ENCODE results near the gene TIMP3. TPM values are rescaled to one million over a fixed set of nuclear protein-coding genes. Genes with fewer than 3 reads are reported as not detected.
"Not testable (repeated sequence)": the region's sequence is repeated elsewhere in the genome, so short reads cannot be mapped to it uniquely, and the experiment has no call there.

TIMP3 gene
- total RNA-seq, 2 experiments from 2014 or later = not detected

GRCh38 chr22:32864596-32864995 is 63.1 kb downstream of the TIMP3 start:
- CTCF ChIA-PET = no interaction called here
- DNase-seq = no peak
- no peaks in the 10 kb centered on the region for H3K4me1 Mint-ChIP-seq
- peaks cover 2% of the 10 kb centered on the region for H3K27me3 Mint-ChIP-seq
- H3K27ac Mint-ChIP-seq = no peak overlapping the region
- no peaks in the 10 kb centered on the region for H3K9me3 Mint-ChIP-seq
- POLR2A ChIA-PET = no interaction called here
- no peak overlapping the region for H3K4me3 Mint-ChIP-seq
- no peaks in the 10 kb centered on the region for H3K36me3 Mint-ChIP-seq (ENCODE audit: low read depth)

DNA sequence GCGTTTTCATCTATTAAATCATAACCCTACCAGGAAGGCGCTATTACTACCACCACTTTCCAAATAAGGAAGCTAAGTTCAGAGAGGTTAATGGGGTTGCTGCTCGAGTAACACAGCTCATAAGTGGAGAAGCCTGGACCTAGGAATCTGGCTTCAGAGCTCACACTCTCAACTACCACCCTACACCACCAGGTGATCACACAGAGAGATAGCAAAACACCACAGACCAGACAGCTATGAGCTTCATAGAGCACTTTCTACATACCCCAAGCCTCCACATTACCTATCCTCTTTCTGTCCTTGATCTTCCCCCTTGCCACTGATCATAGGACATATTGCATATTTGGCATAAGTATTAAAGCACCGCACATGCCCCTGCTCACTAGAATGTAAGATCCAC is 65.4 kb downstream of the TIMP3 start:
- H3K27ac Mint-ChIP-seq = no peak overlapping the region
- peaks cover 2% of the 10 kb centered on the region for H3K27me3 Mint-ChIP-seq
- ChIA-PET POLR2A (no interaction called here), CTCF (no interaction called here)
- H3K4me1 Mint-ChIP-seq = no peaks in the 10 kb centered on the region
- DNase-seq = no peak
- no peaks in the 10 kb centered on the region for H3K9me3 Mint-ChIP-seq
- H3K36me3 Mint-ChIP-seq (ENCODE audit: low read depth) = no peaks in the 10 kb centered on the region
- H3K4me3 Mint-ChIP-seq = no peak overlapping the region

DNA sequence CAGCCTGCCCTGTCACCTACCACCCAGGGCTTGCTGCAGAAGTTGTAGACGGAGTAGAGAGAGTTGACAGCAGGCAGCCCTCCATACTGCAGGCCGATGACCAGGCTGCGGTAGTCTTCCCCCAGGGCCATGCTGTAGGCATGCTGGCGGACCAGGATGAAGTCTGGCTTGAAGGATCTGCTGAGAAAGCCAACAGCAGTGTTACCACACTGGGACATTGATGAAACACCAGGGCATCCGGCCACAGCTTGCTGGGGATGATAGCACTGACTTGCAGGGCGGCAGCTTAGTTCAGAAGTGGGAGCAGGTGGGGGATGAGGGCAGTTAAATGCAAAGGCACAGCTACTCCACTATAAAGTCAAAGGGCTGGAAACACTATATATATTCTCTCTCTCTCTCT is 67.4 kb downstream of the TIMP3 start:
- Mint-ChIP-seq H3K27ac (no peak overlapping the region), H3K36me3 (ENCODE audit: low read depth) (no peaks in the 10 kb centered on the region), H3K9me3 (no peaks in the 10 kb centered on the region), H3K4me1 (no peaks in the 10 kb centered on the region), H3K4me3 (no peak overlapping the region), H3K27me3 (peaks cover 2% of the 10 kb centered on the region)
- no peak for DNase-seq
- ChIA-PET CTCF (interaction anchor here (0.6 kb wide), 1 partner anchor 22 kb away, joined by 3 read pairs; no protein-coding TSS in a partner anchor), POLR2A (no interaction called here)

DNA sequence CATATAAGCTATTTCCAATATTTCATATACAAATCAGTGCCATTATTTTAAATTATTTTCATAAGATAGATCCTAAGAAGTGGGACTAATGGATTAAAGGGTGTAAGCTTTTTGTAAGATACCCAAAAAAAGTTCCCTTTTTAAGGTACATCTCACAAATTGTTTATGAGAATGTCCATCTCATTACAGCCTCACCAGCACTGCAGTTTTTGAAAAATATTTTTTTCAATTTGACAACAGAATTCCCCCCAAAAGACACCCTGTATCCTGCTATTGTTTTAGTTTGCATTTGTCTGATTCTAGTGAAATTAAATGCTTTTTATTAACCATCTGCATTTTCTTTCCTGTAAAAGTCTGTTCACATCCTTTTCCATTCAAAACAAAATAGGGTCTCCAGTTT is 69.0 kb downstream of the TIMP3 start:
- no peaks in the 10 kb centered on the region for H3K36me3 Mint-ChIP-seq (ENCODE audit: low read depth)
- H3K4me1 Mint-ChIP-seq = no peaks in the 10 kb centered on the region
- ChIA-PET POLR2A (no interaction called here), CTCF (no interaction called here)
- no peaks in the 10 kb centered on the region for H3K9me3 Mint-ChIP-seq
- no peak for DNase-seq
- H3K4me3 Mint-ChIP-seq = no peak overlapping the region
- no peak overlapping the region for H3K27ac Mint-ChIP-seq
- peaks cover 2% of the 10 kb centered on the region for H3K27me3 Mint-ChIP-seq

GRCh38 chr22:32873604-32874003 is 72.1 kb downstream of the TIMP3 start:
- DNase-seq; H3K27ac Mint-ChIP-seq; H3K4me1 Mint-ChIP-seq; H3K27me3 Mint-ChIP-seq; H3K4me3 Mint-ChIP-seq; H3K36me3 Mint-ChIP-seq (ENCODE audit: low read depth); CTCF ChIA-PET; POLR2A ChIA-PET; H3K9me3 Mint-ChIP-seq: not testable (repeated sequence)

DNA sequence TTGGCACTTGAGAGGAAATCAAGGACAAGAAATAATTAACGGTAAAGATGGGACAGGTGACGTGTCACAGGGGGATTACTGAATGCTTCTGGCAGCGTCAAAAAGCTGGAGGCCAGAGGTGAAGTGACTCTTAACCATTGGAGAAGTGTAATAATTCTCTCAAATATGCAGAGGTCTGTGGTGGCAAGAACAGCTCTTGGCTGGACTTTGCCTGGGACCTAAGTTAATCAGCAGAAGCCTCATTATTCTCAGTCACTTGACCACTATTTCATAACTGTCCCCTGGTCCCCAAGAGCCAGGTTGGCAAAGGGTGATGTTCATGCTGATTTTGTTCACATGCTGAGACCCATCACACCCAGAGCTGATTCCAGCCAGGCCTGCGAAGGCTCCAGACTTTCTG is 72.9 kb downstream of the TIMP3 start:
- Mint-ChIP-seq H3K36me3 (ENCODE audit: low read depth) (no peaks in the 10 kb centered on the region), H3K4me3 (no peak overlapping the region), H3K9me3 (no peaks in the 10 kb centered on the region), H3K27me3 (no peaks in the 10 kb centered on the region), H3K4me1 (no peaks in the 10 kb centered on the region), H3K27ac (no peak overlapping the region)
- ChIA-PET CTCF (no interaction called here), POLR2A (no interaction called here)
- no peak for DNase-seq

GRCh38 chr22:32874976-32875375 is 73.5 kb downstream of the TIMP3 start:
- Mint-ChIP-seq H3K27ac (no peak overlapping the region), H3K9me3 (no peaks in the 10 kb centered on the region), H3K36me3 (ENCODE audit: low read depth) (no peaks in the 10 kb centered on the region), H3K4me3 (no peak overlapping the region), H3K4me1 (no peaks in the 10 kb centered on the region), H3K27me3 (no peaks in the 10 kb centered on the region)
- CTCF ChIA-PET = no interaction called here
- no peak for DNase-seq
- POLR2A ChIA-PET = no interaction called here

DNA sequence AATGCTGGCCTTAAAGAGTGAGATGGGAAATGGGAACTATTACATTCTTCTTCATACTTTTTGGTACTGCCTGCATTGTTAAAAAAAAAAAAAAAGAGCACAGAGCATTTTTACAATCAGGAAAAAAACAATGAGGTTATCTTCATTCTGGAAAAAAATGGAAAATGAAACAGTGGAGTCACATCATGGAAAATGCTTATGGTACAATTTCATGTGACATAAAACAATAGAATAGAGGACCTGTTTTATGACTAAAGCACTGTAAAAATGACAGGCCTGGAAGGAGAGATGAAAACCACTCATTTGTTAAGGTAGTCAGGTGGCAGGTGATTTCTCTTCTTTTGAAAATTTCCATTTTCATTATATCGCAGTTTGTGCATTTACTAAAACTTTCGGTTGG is 75.0 kb downstream of the TIMP3 start:
- DNase-seq = no peak
- no peaks in the 10 kb centered on the region for H3K9me3 Mint-ChIP-seq
- no peak overlapping the region for H3K4me3 Mint-ChIP-seq
- POLR2A ChIA-PET = no interaction called here
- peaks cover 6% of the 10 kb centered on the region for H3K4me1 Mint-ChIP-seq
- CTCF ChIA-PET = no interaction called here
- H3K27me3 Mint-ChIP-seq = no peaks in the 10 kb centered on the region
- no peak overlapping the region for H3K27ac Mint-ChIP-seq
- no peaks in the 10 kb centered on the region for H3K36me3 Mint-ChIP-seq (ENCODE audit: low read depth)

- DNase-seq = no peak
- Mint-ChIP-seq H3K9me3 (no peaks in the 10 kb centered on the region), H3K27me3 (no peaks in the 10 kb centered on the region), H3K27ac (no peak overlapping the region), H3K4me3 (no peak overlapping the region), H3K36me3 (ENCODE audit: low read depth) (no peaks in the 10 kb centered on the region), H3K4me1 (peaks cover 8% of the 10 kb centered on the region)
- ChIA-PET POLR2A (no interaction called here), CTCF (no interaction called here)
These were observed 75.7 kb downstream of the TIMP3 start for GRCh38 chr22:32877196-32877595.

DNA sequence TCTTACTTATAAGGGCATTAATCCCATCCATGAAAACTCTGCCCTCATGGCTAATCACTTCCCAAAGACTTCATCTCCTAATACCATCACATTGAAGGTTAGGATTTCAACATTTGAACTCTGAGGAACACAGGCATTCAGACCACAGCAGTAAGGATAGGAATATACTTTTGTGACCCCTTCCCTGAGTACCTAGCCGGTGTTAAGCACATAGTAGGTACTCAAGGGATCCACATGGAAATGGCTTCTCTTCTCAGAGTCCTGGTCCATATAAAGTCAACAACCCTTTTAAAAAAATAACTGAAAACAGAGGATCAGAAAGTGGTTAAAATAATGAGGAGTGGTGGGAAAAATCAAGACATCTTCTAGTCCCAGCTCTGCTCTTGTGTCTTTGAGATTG is 78.0 kb downstream of the TIMP3 start:
- H3K9me3 Mint-ChIP-seq = no peaks in the 10 kb centered on the region
- ChIA-PET POLR2A (no interaction called here), CTCF (no interaction called here)
- H3K27ac Mint-ChIP-seq = no peak overlapping the region
- peaks cover 8% of the 10 kb centered on the region for H3K4me1 Mint-ChIP-seq
- DNase-seq = no peak
- no peaks in the 10 kb centered on the region for H3K36me3 Mint-ChIP-seq (ENCODE audit: low read depth)
- no peak overlapping the region for H3K4me3 Mint-ChIP-seq
- H3K27me3 Mint-ChIP-seq = no peaks in the 10 kb centered on the region

DNA sequence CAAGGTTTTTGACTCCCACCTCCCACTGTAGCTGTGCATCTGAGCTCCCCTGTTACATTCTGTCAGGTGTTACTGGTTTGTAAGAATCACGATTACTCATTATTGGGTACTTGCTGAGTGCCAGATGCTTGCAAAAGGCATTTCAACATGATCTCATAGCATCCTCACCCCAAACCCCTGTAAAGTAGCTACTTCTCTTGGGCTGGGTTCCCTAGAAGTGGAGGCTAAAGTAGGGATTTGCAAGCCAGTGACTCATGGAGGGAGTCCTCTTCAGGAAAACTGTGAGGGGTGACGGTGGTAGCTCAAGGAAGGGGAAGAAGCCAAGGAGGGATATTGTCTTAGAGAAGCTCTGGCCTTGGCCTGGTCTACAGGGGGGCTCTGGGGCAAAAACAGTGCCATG is 78.6 kb downstream of the TIMP3 start:
- H3K27me3 Mint-ChIP-seq = no peaks in the 10 kb centered on the region
- no peaks in the 10 kb centered on the region for H3K36me3 Mint-ChIP-seq (ENCODE audit: low read depth)
- H3K4me3 Mint-ChIP-seq = no peak overlapping the region
- H3K4me1 Mint-ChIP-seq = peaks cover 8% of the 10 kb centered on the region
- POLR2A ChIA-PET = no interaction called here
- CTCF ChIA-PET = no interaction called here
- no peak for DNase-seq
- no peak overlapping the region for H3K27ac Mint-ChIP-seq
- no peaks in the 10 kb centered on the region for H3K9me3 Mint-ChIP-seq

DNA sequence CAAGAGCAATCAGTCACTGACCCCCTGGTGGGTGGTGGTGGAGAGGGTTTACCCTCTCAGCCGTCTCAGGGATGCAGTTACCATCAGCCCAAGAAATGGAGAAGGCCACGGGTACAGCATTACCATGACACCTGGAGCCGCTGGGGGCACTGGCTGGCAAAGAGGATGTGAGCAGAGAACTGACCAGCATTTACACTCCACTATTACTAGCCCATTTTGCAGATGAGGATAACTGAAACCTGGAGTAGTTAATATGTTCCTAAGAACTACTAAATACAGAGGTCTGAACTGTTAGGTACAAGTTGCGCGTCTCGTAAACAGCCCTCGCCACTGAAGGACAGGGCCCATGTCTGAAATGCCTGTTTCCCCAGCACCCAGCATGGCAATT is 79.0 kb downstream of the TIMP3 start:
- ChIA-PET CTCF (no interaction called here), POLR2A (no interaction called here)
- Mint-ChIP-seq H3K27me3 (no peaks in the 10 kb centered on the region), H3K9me3 (no peaks in the 10 kb centered on the region), H3K27ac (no peak overlapping the region), H3K36me3 (ENCODE audit: low read depth) (no peaks in the 10 kb centered on the region), H3K4me1 (peaks cover 8% of the 10 kb centered on the region), H3K4me3 (no peak overlapping the region)
- no peak for DNase-seq

DNA sequence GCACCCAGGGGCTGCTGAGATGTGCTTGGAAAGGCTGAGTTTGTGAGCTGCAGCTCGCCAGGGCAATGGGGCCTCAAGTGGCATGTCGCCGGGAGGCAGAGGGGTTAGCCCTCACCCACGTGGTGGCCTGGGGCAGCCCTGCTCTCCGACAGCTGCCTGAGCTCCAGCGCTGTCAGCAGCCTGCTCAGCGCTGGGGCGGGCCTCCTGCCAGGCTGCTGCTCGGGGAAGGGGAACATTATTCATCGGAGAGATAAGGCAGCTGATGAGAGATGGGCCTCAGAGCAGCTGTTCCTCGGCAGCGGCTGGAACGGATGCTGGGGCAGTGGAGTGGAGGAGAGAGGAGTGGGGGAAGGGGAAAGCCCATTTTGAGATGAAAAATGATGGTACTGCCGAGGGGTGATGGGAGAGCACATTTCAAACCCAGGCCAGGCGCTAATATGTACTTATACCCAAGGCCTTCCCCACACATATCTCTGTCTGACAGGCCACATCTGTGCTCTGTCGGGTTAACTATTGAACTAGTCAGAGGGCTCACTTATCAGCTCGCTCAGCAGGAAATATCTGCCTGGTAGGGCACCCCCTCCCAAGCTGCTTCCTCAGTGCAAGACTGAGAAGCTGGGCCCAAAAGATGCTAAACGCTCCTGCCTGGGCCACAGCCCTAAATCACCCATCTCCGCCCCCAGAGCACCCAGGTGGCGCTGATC is 79.5 kb downstream of the TIMP3 start:
- no peak for DNase-seq
- ChIA-PET POLR2A (no interaction called here), CTCF (interaction anchor here (0.8 kb wide), 1 partner anchor 15 kb away, joined by 3 read pairs; no protein-coding TSS in a partner anchor)
- Mint-ChIP-seq H3K27ac (no peak overlapping the region), H3K27me3 (no peaks in the 10 kb centered on the region), H3K9me3 (no peaks in the 10 kb centered on the region), H3K4me1 (peaks cover 8% of the 10 kb centered on the region), H3K4me3 (no peak overlapping the region), H3K36me3 (ENCODE audit: low read depth) (no peaks in the 10 kb centered on the region)

DNA sequence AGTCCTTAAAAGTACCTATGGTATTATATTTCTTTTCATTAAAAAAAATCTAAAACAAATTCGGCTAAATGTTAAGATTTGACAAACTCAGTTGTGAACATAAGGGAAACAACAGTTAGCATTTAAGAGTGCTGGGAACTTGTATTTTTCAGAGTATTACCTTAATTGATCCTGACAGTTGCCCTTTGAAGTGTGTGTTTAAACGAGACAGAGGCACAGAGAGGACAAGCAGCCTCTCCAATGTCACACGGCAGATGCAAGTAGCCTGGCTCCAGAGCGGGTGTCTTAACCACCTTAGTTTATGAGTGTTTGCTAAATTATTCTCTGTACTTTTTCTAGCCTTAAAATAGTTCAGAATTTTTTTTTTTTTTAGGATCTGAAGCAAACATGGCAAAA is 80.9 kb downstream of the TIMP3 start:
- H3K4me3 Mint-ChIP-seq = no peak overlapping the region
- peaks cover 8% of the 10 kb centered on the region for H3K4me1 Mint-ChIP-seq
- H3K9me3 Mint-ChIP-seq = no peaks in the 10 kb centered on the region
- no peak for DNase-seq
- H3K36me3 Mint-ChIP-seq (ENCODE audit: low read depth) = no peaks in the 10 kb centered on the region
- no peak overlapping the region for H3K27ac Mint-ChIP-seq
- ChIA-PET POLR2A (no interaction called here), CTCF (no interaction called here)
- H3K27me3 Mint-ChIP-seq = no peaks in the 10 kb centered on the region

All from activated CD4-positive, alpha-beta T cell treated with anti-CD3 and anti-CD28 coated beads, Interleukin-2, amount 10 ng/mL, durations not matched to agents 7 days and 5 days (primary cell).